Body of pancreas (tissue), 4 donors: ENCODE results near the gene OR2A5.

Experiments
- POLR2A ChIP-seq, 3 donors: fragments of 450-650 bp; IDR thresholded peaks; one replicate each; pipeline ENCODE4 v1.6.1; 2016; ENCODE audit warnings: antibody characterized with exemption in 3 of 3, mild to moderate bottlenecking in 2 of 3
- TF ChIP-seq, protein P1 (sequence below), 7 experiments: fragments of 450-650 bp in 4 of 7; fragments of 200-600 bp in 3 of 7; sonication (generic) in 3 of 7; IDR thresholded peaks; one replicate each; pipeline ENCODE4 v1.5.1; 2016 to 2019; ENCODE audit warnings: antibody characterized with exemption in 7 of 7

GRCh38 chr7:144027974-144028373 lies 20.8 kb upstream of the OR2A5 start:
- TF ChIP-seq, protein P1, sequence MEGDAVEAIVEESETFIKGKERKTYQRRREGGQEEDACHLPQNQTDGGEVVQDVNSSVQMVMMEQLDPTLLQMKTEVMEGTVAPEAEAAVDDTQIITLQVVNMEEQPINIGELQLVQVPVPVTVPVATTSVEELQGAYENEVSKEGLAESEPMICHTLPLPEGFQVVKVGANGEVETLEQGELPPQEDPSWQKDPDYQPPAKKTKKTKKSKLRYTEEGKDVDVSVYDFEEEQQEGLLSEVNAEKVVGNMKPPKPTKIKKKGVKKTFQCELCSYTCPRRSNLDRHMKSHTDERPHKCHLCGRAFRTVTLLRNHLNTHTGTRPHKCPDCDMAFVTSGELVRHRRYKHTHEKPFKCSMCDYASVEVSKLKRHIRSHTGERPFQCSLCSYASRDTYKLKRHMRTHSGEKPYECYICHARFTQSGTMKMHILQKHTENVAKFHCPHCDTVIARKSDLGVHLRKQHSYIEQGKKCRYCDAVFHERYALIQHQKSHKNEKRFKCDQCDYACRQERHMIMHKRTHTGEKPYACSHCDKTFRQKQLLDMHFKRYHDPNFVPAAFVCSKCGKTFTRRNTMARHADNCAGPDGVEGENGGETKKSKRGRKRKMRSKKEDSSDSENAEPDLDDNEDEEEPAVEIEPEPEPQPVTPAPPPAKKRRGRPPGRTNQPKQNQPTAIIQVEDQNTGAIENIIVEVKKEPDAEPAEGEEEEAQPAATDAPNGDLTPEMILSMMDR (IDR thresholded peaks at IDR 0.05) = no peak
- no peak for TF ChIP-seq POLR2A (IDR thresholded peaks at IDR 0.05)
